NOMO-1 treated with dmso at 0.1 percent for 144 hours (cell line): Measurements from ENCODE around the gene RXRA.

ENCODE experiments used
- DNase-seq: peaks from one replicate; lab custom pipeline; 2025; ENCODE audit not compliant: unreplicated experiment; lab: John Stamatoyannopoulos, UW

Gene RXRA

GRCh38 chr9:134395737-134396257 is 69.5 kb downstream of the RXRA start:
- DNase-seq: no peak

- DNase-seq: peak; percentile 67
These were observed 70.0 kb downstream of the RXRA start for GRCh38 chr9:134396258-134396742.

GRCh38 chr9:134396825-134397224 is 70.6 kb downstream of the RXRA start:
- no peak for DNase-seq

DNA sequence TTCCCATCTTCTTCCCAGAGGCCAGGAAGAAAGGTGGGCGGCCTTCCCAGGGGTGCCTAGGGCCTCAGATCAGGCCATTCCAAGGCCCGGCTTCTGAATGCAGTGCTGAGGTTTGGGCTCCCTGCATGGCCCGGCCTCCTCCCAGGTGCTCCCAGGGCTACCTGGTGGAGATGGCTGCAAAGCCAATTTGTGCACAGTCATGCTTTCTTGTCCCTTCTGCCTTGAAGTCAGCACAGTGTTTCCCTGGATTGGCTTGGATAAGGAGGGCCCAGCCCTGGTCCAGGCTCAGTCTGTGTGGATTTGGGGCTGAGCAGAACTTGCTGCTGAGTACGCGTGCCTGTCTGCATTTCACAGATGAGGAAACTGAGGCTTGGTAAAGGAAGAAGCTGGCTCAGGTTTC is 72.5 kb downstream of the RXRA start:
- no peak for DNase-seq

- DNase-seq: no peak
These were observed 73.3 kb downstream of the RXRA start for GRCh38 chr9:134399435-134400056.

GRCh38 chr9:134400283-134400682 is 74.0 kb downstream of the RXRA start:
- DNase-seq: no peak

GRCh38 chr9:134401391-134401790 is 75.1 kb downstream of the RXRA start:
- DNase-seq: no peak

DNA sequence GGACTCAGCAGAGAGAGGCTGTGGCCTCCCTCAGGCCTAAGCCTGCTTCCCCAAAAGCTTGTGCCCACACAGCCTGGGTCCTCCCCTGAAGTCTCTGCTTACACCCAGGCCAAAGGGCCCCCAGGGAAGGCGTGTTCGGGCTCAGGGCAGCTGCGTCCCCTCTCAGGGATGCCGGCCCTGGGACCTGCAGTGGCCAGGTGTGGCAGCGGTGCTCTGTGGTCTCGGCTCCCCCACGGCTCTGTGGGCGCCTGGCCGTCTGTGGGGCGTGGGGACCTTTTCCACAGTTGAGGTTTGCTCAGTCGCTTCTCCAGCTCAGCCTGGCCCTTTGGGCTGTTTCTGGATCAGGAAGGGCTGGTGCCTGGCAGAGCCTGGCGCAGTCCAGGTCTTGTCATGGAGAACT is 75.9 kb downstream of the RXRA start:
- DNase-seq: no peak

- no peak for DNase-seq
These were observed 77.0 kb downstream of the RXRA start for GRCh38 chr9:134403292-134403681.

DNA sequence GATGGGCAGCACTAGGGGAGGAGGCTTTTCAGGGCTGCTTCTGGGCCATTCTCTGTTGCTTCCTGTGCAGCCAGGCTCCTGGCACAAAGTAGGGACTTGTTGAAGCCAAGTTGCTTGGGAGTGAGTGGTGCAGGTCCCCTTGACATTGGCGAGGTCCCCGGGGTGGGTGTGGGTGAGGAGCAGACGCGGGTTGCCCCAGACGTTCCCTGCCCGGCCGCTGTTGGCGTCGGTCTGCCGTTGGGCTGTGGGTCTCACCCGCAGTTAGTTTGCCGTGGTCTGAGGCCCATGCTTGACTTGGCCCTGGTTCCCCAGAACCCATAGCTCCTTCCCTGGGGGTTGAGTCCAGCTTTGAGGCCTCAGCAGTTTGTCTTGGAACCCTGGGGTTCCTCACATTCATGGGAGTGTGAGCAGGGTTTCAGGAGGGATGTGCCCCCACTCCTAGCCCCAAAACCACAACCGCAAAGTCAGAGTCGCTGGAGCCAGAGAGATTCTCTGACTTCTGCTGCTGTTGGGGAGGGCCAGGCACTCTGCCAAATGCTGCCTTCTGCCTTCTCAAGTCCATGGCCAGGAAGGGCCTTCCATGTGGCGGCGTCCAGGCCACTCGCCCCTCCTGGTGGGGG is 77.5 kb downstream of the RXRA start:
- DNase-seq: peak; percentile 73

DNA sequence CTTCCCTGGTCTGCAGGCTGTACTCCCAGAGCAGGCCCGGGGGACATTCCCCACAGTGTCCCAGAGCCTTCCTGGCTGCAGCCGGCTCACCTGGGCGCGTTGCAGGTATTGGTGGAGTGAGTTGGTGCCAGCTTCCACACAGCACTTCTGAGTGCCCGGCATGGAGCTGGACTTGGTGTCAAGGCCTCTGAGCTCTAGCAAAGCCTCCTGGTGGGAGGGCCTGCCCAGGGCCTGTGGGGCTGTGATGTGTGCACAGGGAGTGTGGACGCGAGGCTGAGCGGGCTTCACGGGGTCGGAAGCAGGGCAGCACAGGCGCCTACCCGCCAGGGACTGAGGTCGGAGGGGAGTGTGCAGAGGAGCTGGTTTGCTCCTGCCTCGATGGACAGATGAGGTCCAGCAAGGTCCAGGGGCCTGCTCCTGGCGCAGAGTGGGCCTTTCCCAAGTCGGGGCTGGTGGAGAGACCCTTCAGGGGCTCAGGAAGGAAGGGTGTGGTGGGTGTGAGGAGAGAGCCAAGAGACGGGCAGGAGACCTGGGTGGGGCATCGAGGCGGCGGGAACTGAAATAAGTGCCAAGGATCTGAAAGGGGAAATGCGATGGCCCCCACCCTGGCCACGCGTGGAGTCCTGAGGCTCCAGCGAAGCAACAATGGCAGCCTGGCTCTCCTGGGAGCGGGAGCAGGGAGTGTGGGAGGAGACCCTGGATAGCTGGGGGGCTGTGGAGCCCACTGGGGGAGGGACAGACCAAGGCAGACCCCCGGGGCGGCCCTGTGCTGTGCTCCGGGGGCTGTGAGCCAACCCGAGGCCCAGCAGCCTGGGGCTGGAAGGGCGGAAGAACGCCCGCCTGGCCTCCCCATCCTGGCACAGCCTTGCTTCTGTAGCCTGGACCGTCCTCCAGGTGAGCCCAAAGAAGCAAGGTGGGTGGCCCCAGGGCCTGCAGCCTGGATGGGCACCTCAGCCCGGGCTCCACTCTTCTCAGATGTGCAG is 78.4 kb downstream of the RXRA start:
- DNase-seq: no peak

DNA sequence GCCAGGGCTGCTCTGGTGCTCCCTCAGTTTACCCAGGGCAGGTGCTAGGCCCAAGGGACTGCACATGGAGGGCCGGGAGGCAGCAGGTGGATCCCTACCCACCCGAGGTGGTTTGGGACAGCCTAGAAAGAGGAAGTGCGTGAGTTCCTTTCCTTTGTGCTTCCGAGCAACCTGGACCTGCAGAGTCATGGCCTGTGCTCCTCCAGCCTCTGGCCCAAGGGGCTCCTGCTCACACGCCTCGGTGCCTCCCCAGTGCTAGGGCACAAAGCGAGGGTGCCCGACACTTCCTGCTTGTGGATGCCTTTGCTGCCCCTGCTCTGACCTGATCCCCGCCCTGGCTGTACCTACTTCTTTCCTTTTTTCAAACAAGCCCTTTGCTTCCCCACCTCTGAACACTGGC is 79.3 kb downstream of the RXRA start:
- DNase-seq: peak; percentile 8

GRCh38 chr9:134406366-134407120 is 80.3 kb downstream of the RXRA start:
- no peak for DNase-seq

DNA sequence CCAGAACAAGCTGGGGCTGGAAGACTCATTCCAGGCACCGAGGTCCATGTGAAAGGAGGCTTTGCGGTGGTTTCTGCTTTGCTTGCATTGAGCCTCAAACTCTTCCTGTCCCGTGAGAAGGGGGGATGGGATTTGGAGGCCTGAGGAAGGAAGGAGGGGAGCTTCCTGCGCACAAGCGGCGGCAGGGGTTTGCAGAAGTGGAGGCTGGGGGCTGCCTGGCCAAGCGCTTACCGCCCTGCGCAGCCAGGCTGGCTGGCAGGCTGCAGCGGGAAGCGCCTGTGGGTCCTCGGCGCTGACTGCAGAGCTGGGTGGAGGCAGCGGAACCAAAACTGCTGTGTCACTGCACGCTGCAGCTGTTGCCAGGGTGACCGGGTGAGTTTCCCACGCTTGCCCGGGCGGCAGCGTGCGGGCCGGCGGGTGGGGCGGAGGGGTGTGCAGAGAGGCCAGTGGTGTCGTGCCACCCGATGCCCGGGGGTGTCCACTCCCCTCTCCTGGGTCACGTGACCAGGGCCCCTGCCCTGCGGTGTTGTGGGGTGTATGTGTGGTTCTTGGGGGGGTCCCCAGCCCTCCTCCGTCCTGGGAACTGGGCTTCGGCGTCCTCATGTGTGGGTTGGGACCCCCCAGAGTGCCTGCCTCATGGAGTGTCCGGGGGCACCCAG is 81.0 kb downstream of the RXRA start:
- DNase-seq: peak; percentile 97

- no peak for DNase-seq
These were observed 82.1 kb downstream of the RXRA start for GRCh38 chr9:134408389-134408788.

- peak; percentile 63 for DNase-seq
These were observed 82.9 kb downstream of the RXRA start for GRCh38 chr9:134408939-134409737.

DNA sequence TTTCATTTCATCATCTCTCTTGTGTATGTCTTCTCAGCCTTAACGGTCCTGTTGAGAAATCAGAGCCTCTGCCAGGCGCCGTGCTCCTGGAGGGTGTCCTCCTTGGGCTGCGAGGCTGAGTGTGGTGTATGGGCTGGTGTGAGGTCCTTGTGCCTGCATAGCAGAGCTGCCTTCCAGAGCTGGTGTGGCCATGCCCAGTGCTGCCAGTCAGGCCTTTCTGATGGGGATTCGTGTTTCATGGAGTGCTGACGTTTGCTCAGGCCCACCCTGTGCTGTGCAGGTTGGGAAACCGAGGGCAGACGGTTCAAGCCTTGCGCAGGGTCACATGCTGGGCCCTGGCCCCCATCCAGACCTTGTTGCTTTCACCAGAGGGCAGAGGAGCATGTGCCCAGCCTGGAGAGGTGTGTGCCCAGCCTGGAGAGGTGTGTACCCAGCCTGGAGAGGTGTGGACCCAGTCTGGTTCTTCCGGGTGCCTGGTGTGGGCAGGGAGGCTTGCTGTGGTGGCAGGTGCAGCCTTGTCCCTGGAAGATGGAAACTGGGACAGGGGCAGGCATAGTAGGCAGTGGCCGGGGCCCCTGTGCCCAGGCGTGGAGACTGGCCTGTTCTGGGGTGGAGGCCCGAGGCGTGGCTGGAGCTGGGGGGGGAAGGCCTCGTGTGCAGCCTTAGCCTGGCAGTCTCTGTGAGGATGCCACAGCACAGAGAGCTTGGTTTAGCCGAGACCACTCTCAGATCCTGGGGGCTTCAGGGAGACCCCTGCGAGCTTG is 84.0 kb downstream of the RXRA start:
- DNase-seq: peak; percentile 23

DNA sequence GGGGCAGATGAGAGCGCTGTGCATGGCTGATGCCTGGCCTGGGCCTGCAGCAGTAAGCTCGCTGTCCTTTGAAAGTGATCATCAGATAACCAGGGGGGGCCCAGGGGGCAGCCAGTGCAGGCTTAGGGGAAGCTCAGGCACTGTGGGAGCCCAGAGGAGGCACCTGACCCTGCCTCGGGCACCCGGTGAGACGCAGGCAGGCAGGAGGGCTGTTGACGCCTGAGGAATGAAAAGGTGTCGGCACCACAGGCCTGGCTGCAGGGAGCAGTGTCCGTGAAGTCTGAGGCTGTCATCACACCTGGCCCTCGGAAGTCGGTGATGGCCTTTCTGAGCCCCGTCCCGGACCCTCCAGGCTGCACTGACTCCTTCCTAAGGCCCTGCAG is 84.6 kb downstream of the RXRA start:
- no peak for DNase-seq
